ENCODE data around the gene AGMO. TPM values are rescaled to one million over a fixed set of nuclear protein-coding genes. Genes with fewer than 3 reads are reported as not detected.

The AGMO gene
- total RNA-seq, 1 experiment from 2014 or later, result not detected

GRCh38 chr7:15503603-15504290 is 58.1 kb downstream of the AGMO start:
- DNase-seq (ENCODE audit: low read depth), result no peak

DNA sequence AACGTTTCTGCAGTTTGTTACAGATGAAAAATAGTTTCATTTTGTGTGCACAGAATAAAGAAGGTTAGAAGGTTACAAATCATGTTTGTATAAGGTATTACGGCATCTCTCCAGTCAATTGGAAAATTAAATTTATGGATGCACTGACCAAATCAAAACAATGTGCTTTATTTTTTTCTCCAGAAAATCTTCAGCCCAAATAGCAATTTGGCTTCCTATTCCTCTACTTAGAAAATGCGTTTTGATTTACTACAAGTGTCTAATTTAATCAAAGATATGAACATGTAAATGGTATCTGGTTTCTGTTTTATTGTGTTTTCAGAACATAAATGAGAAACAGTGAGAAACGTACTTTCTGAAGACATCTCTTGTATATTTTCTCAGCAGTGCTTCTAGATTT is 63.4 kb downstream of the AGMO start:
- no peak for DNase-seq (ENCODE audit: low read depth)

- DNase-seq (ENCODE audit: low read depth), result no peak
These were observed 66.6 kb downstream of the AGMO start for GRCh38 chr7:15495170-15495569.

DNA sequence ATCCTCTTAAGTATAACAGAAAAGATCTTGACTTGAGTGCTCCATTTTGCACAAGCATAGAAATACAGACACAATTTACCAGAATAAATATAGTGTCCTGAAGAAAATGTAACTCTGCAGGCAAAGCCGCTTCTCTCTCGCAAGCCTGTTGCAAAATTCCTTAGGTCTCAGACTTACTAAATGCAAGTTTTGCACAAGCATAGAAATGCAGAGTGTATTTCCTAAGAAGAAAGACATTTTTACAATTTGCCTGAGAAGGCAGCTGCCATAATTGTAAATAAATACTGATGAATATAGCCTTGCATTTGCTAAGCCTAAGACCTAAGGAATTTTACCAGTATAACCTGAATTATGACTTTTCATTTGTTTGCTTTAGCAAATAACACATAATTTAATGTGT is 67.1 kb downstream of the AGMO start:
- DNase-seq (ENCODE audit: low read depth), result no peak

DNA sequence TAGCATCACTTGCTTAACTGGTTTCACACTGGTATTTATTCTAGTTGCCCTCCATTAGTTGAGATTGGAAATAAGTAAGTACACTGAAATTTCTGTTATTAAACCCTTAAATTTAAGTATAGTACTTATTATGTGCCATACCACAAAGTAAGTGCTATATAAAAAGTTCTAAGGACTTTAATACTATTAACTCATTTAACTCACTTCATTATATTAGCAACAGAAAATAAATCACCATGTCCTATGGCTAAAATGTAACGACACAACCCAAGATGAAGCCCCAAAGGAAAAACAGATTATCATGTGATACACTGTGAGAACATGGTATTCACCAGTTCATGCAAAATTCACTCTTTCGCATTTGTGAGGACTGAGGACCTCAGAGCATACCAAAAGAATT is 70.5 kb downstream of the AGMO start:
- no peak for DNase-seq (ENCODE audit: low read depth)

DNA sequence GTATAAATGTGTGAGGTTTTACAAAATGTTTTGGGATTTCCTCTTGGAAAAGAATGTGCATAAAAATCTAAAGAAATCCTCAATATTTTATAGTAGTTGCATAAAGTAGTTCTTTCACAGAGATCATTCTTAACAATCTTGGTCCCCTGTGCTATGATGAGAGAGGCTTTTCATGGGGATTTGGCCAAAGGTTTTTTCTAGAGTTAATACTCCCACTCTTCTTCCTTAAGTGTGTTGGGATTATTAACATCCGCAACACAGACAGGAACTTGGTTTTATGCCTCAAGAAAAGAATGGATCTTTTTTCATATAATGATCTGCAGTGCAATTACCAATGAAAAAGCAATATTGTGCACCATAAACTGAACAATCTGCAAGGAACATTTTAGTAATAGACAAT is 71.5 kb downstream of the AGMO start:
- no peak for DNase-seq (ENCODE audit: low read depth)

DNA sequence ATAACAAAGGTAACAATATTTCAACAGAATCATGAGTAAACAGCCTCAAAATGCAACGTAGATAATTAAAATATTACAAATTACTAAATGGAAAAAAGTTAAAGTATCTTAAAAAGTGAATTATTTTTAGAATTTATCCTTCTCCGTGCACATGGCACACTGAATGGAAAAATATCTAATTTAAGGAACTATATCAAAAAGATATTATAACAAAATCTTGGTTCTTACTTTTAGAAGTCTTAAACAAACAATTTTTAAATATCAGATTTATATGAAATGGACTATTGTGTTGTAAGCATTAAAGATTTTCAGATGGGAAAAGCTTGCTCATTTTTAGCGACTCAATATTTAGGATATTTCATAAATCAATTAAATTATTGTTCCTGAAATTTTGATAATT is 72.0 kb downstream of the AGMO start:
- DNase-seq (ENCODE audit: low read depth), result no peak

DNA sequence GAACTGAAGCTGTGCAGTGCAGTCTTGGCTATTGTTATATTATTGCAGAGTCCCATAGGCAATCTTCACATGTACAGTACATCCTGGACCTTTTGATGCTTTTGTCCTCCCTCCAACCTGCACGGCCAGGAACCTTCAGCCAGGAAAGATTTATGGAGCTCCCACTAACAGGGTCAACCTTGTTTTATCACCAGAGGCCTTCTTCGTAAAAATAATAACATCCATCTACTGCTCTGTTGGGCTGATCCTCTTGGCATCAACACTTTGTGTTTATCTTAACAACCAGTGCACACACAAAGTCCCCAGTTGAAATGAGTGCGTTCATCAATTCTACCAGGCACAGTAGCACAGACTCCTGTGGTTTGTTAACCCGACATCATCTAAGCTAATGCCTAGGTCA is 72.4 kb downstream of the AGMO start:
- no peak for DNase-seq (ENCODE audit: low read depth)

GRCh38 chr7:15488401-15488800 is 73.4 kb downstream of the AGMO start:
- DNase-seq (ENCODE audit: low read depth), result no peak

DNA sequence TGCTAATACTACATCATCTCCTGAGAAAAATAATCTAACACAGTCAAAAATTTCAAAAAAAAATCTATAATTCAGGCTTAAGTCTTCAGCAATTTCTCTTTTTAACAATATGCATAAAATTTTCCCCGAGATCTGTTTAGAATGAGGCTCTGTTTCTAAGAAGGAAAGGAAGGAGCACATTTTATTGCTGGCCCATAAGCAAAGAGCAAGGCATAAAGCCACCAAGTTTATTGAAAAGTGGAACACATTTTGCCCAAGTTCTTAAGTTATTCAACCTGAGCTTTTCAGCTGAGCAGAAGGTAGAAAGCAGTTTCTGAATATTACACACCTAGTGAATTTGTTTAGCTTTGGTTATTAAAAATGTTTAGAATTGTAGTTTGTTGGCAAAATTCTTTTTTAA is 73.9 kb downstream of the AGMO start:
- DNase-seq (ENCODE audit: low read depth), result no peak

- DNase-seq (ENCODE audit: low read depth), result no peak
These were observed 75.8 kb downstream of the AGMO start for GRCh38 chr7:15485998-15486397.

GRCh38 chr7:15485431-15485830 is 76.4 kb downstream of the AGMO start:
- no peak for DNase-seq (ENCODE audit: low read depth)

DNA sequence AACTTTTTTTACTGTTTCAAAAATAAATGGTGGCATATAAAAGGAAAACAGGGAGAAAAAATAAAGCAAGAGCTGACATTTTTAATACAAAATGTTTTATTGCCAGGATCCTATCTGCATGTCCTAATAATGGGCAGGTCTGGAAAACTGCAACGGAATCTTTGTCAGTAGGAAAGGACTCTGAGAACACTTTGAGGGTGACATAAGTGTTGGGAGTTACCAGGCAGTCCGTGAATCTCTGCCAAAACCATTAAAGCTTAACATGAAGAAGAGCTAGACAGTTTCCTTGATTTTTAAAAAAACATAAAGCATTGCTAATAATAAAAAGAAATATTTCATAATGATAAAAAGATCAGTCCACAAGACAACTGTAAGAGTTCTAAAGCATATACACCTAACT is 80.7 kb downstream of the AGMO start:
- DNase-seq (ENCODE audit: low read depth), result no peak

GRCh38 chr7:15478401-15478800 is 83.4 kb downstream of the AGMO start:
- no peak for DNase-seq (ENCODE audit: low read depth)

- DNase-seq (ENCODE audit: low read depth), result no peak
These were observed 85.3 kb downstream of the AGMO start for GRCh38 chr7:15476531-15476918.

- no peak for DNase-seq (ENCODE audit: low read depth)
These were observed 85.8 kb downstream of the AGMO start for GRCh38 chr7:15475808-15476530.

GRCh38 chr7:15471669-15471950 is 90.2 kb downstream of the AGMO start:
- DNase-seq (ENCODE audit: low read depth), result no peak

GRCh38 chr7:15470825-15471668 is 90.8 kb downstream of the AGMO start:
- DNase-seq (ENCODE audit: low read depth), result peak; percentile 26

DNA sequence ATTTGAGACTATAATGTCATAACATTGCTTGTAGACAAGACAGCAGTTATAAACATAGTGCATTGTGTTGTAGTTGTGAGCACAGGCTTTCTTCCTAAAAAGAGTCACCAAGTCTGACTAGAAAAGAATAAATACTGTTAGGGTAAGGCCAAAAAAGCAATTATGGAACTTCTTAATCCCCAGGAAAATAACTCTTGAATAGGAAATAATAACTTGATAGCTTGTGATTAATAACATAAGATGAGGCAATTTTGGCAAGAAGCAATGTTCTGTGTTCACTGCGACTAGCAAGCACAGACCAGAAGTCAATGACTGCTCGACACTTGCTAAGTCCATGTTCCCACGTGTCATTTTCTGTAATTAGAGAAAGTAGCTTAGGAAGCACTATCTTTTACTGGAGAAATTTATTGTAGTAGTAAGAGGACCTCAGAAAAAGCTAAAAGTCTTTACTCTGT is 97.1 kb downstream of the AGMO start:
- no peak for DNase-seq (ENCODE audit: low read depth)

- DNase-seq (ENCODE audit: low read depth), result no peak
These were observed 97.8 kb downstream of the AGMO start for GRCh38 chr7:15463801-15464666.

DNA sequence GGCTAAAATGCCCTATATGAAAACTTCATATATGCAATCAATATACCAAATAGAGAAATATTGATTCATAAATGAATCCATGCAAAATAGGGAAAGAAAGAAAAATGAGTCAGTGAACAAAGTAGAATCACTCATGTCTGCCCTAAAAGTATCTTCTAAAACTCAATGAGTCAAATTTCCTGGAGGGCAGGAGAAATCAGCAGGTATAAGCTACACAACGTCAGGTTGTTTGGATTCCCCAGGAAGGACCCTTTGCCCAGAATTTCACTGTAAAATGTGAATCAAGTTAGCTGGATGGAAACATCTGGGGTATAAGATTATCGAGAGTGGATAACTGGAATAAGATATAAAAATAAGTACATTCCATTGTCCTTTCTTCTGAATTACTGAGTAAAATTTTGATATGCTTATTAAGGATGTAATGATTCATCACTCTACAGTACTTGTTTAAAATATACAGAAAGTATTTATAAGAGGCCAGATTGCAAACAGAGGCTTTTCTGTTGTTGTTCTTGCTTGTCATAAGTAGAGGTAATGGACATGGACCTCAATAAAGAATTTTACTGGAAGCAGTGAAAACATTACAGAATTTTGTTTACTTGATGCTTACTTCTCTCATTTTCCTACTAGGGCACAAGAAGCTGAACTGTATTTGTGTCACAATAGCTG is 99.0 kb downstream of the AGMO start:
- DNase-seq (ENCODE audit: low read depth), result no peak
